Measurements from ENCODE around the gene CGB7. TPM values are rescaled to one million over a fixed set of nuclear protein-coding genes. Genes with fewer than 3 reads are reported as not detected.

CGB7 gene
- total and polyA plus RNA-seq, 2 of the 13 experiments (the other 11 are each of a cell fraction or from before 2014, with no cell fraction given) = 0.07 TPM; not detected in 1

DNA sequence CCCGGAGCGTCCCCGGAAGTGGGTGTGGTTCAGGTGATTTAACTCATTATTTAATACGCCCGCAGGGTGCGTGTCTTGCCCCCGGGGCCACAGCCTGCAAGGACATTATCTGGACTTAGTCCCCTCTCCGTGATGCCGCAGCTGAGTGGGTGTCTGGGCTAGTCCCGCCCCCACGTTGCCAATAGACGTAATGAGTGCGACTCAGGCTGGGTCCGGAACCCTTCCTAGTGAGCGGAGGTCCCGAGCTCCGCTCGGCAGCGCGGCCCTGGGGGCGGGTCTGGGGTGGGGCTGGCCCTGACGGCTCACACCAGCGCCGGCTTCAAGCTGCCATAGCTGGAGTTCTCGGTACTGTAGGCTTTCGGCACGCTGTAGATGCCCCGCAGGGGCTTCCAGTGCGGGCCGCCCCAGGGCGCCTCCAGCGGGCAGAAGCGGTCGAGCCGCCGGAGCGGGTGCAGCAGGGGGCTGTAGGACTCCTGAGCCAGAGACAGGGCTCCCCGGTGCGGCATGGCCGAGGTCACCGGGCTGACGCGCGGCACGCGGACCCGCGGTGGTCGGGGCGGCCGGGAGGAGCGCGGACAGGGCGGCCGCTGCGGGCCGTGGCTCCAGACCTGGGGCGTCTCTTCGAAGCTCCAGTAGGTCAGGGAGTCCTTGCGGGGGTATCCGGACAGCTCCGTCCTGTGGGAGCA is 39.7 kb downstream of the CGB7 start (continued):
- TF ChIP-seq AGO2 (optimal IDR thresholded peaks at IDR 0.05; ENCODE audit: low read depth, low read length) (peak; percentile 94), GABPB1 (CRISPR knock-in tag; IDR thresholded peaks at IDR 0.05) (peak; percentile 49; the same call in 1 of the 2 replicates), REXO4 (CRISPR knock-in tag; IDR thresholded peaks at IDR 0.05; ENCODE audit: borderline replicate concordance) (0 out of 2 replicates have a peak, but pooled peaks have one; percentile 27), MXI1 (IDR thresholded peaks at IDR 0.05; ENCODE audit: borderline replicate concordance, low read depth, low read length) (0 out of 3 replicates have a peak, but pooled peaks have one; percentile 29), POLR2AphosphoS5 (IDR thresholded peaks at IDR 0.05; ENCODE audit: low read depth, low read length) (0 out of 2 replicates have a peak, but pooled peaks have one; percentile 2), SNAI1 (CRISPR knock-in tag; IDR thresholded peaks at IDR 0.05; ENCODE audit: borderline replicate concordance) (no peak), ZNF777 (CRISPR knock-in tag; IDR thresholded peaks at IDR 0.05) (peak; percentile 56), ZNF24 (IDR thresholded peaks at IDR 0.05) (no peak), FOXA3 (CRISPR knock-in tag; IDR thresholded peaks at IDR 0.05) (peak; percentile 7; the same call in 1 of the 2 replicates), MZF1 (CRISPR knock-in tag; IDR thresholded peaks at IDR 0.05; ENCODE audit: borderline replicate concordance) (no peak), PAX8 (CRISPR knock-in tag; IDR thresholded peaks at IDR 0.05; ENCODE audit: borderline replicate concordance) (no peak)
- TF ChIP-seq, protein P1, sequence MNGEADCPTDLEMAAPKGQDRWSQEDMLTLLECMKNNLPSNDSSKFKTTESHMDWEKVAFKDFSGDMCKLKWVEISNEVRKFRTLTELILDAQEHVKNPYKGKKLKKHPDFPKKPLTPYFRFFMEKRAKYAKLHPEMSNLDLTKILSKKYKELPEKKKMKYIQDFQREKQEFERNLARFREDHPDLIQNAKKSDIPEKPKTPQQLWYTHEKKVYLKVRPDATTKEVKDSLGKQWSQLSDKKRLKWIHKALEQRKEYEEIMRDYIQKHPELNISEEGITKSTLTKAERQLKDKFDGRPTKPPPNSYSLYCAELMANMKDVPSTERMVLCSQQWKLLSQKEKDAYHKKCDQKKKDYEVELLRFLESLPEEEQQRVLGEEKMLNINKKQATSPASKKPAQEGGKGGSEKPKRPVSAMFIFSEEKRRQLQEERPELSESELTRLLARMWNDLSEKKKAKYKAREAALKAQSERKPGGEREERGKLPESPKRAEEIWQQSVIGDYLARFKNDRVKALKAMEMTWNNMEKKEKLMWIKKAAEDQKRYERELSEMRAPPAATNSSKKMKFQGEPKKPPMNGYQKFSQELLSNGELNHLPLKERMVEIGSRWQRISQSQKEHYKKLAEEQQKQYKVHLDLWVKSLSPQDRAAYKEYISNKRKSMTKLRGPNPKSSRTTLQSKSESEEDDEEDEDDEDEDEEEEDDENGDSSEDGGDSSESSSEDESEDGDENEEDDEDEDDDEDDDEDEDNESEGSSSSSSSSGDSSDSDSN (CRISPR knock-in tag; IDR thresholded peaks at IDR 0.05) = peak; percentile 72; the same call in 1 of the 2 replicates
- TF ChIP-seq, protein P2, sequence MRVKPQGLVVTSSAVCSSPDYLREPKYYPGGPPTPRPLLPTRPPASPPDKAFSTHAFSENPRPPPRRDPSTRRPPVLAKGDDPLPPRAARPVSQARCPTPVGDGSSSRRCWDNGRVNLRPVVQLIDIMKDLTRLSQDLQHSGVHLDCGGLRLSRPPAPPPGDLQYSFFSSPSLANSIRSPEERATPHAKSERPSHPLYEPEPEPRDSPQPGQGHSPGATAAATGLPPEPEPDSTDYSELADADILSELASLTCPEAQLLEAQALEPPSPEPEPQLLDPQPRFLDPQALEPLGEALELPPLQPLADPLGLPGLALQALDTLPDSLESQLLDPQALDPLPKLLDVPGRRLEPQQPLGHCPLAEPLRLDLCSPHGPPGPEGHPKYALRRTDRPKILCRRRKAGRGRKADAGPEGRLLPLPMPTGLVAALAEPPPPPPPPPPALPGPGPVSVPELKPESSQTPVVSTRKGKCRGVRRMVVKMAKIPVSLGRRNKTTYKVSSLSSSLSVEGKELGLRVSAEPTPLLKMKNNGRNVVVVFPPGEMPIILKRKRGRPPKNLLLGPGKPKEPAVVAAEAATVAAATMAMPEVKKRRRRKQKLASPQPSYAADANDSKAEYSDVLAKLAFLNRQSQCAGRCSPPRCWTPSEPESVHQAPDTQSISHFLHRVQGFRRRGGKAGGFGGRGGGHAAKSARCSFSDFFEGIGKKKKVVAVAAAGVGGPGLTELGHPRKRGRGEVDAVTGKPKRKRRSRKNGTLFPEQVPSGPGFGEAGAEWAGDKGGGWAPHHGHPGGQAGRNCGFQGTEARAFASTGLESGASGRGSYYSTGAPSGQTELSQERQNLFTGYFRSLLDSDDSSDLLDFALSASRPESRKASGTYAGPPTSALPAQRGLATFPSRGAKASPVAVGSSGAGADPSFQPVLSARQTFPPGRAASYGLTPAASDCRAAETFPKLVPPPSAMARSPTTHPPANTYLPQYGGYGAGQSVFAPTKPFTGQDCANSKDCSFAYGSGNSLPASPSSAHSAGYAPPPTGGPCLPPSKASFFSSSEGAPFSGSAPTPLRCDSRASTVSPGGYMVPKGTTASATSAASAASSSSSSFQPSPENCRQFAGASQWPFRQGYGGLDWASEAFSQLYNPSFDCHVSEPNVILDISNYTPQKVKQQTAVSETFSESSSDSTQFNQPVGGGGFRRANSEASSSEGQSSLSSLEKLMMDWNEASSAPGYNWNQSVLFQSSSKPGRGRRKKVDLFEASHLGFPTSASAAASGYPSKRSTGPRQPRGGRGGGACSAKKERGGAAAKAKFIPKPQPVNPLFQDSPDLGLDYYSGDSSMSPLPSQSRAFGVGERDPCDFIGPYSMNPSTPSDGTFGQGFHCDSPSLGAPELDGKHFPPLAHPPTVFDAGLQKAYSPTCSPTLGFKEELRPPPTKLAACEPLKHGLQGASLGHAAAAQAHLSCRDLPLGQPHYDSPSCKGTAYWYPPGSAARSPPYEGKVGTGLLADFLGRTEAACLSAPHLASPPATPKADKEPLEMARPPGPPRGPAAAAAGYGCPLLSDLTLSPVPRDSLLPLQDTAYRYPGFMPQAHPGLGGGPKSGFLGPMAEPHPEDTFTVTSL (CRISPR knock-in tag; IDR thresholded peaks at IDR 0.05; ENCODE audit: borderline replicate concordance) = no peak
- TF ChIP-seq, protein P3, sequence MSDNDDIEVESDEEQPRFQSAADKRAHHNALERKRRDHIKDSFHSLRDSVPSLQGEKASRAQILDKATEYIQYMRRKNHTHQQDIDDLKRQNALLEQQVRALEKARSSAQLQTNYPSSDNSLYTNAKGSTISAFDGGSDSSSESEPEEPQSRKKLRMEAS (IDR thresholded peaks at IDR 0.05) = peak; percentile 75
- TF ChIP-seq, protein P4, sequence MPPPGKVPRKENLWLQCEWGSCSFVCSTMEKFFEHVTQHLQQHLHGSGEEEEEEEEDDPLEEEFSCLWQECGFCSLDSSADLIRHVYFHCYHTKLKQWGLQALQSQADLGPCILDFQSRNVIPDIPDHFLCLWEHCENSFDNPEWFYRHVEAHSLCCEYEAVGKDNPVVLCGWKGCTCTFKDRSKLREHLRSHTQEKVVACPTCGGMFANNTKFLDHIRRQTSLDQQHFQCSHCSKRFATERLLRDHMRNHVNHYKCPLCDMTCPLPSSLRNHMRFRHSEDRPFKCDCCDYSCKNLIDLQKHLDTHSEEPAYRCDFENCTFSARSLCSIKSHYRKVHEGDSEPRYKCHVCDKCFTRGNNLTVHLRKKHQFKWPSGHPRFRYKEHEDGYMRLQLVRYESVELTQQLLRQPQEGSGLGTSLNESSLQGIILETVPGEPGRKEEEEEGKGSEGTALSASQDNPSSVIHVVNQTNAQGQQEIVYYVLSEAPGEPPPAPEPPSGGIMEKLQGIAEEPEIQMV (CRISPR knock-in tag; IDR thresholded peaks at IDR 0.05; ENCODE audit: low read depth) = no peak
- TF ChIP-seq, protein P5, sequence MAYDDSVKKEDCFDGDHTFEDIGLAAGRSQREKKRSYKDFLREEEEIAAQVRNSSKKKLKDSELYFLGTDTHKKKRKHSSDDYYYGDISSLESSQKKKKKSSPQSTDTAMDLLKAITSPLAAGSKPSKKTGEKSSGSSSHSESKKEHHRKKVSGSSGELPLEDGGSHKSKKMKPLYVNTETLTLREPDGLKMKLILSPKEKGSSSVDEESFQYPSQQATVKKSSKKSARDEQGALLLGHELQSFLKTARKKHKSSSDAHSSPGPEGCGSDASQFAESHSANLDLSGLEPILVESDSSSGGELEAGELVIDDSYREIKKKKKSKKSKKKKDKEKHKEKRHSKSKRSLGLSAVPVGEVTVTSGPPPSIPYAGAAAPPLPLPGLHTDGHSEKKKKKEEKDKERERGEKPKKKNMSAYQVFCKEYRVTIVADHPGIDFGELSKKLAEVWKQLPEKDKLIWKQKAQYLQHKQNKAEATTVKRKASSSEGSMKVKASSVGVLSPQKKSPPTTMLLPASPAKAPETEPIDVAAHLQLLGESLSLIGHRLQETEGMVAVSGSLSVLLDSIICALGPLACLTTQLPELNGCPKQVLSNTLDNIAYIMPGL (CRISPR knock-in tag; IDR thresholded peaks at IDR 0.05; ENCODE audit: borderline replicate concordance in 1 of 2, low read depth in 1 of 2) = peak in 1 of 2 experiments; percentile 43; a peak in 1 of 4 replicates
